HG03064 (cell line): Measurements from ENCODE around the gene PRPH.

Experiments
- ATAC-seq: cut with Tn5 transposase; IDR thresholded peaks from one replicate; pipeline ENCODE4 v1.9.1; 2021; ENCODE audit warnings: low read depth; ENCODE audit not compliant: unreplicated experiment

PRPH gene

DNA sequence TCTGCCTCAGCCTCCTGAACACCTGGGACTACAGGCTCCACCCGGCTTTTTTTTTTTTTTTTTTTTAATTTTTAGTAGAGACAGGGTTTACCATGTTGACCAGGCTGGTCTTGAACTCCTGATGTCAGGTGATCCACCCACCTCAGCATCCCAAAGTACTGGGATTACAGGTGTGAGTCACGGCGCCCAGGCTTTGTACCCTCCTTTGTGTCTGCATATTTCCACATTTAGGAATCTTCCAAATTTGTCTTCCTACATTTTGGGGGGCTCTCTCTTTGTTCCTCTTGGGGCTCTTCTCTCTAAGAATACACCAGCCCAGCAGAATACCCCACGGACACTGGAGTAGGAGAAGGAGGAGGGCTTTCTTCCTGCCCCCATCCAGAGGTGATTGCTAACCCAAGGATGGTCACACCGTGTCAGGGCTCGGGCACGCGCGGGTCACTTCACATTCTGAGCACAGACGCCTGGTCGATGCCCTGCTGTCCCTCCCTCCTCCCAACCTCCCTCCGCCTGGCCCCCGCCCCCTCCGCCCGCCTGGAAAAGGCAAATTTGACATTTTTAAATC lies 49.6 kb downstream of the PRPH start:
- no peak for ATAC-seq

DNA sequence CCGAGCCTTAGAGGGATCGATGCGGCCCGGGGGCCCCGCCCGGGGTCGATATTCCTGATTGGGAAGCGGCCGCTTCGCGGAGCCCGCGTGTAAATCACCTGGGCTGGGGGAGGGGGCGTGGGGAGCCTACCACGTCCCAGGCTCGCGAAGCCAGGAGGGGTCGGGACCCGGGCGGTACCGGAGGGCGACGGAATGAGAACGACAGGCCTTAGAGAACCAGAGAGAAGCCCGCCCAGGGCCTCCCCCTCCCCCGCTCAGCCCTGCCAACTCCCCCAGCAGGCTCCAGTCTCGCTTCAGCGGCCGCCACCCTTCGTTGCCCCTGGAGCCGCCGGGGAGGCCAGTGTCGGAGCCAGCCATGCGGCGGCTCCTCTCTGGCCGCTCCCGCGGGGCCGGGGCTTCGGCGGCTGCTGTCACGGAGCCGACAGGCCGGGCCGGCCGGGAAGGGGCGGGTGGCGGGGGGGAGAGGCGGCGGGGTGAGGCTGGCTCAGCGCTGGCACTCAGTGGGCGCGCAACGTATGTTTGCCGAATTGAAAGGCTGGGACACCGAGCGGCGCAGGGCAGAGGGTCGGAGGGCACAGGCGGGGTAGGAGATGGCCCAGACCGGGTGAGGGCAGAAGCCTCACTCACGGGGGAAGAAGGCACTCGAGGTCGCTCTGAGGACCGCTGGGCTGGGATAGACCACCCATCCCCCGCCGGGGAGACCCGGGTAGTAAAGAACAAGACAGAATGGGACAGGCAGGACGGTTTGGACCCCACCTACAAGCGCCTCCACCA lies 50.3 kb downstream of the PRPH start:
- ATAC-seq: no peak

- ATAC-seq: no peak
These were observed 51.1 kb downstream of the PRPH start for GRCh38 chr12:49345825-49346658.

- no peak for ATAC-seq
These were observed 51.8 kb downstream of the PRPH start, which contains the start of gene DNAJC22 for GRCh38 chr12:49346659-49347310. Gene DNAJC22 (plus strand): TSS chr12:49346888. CDS start chr12:49348873, 1,985 bp downstream.

DNA sequence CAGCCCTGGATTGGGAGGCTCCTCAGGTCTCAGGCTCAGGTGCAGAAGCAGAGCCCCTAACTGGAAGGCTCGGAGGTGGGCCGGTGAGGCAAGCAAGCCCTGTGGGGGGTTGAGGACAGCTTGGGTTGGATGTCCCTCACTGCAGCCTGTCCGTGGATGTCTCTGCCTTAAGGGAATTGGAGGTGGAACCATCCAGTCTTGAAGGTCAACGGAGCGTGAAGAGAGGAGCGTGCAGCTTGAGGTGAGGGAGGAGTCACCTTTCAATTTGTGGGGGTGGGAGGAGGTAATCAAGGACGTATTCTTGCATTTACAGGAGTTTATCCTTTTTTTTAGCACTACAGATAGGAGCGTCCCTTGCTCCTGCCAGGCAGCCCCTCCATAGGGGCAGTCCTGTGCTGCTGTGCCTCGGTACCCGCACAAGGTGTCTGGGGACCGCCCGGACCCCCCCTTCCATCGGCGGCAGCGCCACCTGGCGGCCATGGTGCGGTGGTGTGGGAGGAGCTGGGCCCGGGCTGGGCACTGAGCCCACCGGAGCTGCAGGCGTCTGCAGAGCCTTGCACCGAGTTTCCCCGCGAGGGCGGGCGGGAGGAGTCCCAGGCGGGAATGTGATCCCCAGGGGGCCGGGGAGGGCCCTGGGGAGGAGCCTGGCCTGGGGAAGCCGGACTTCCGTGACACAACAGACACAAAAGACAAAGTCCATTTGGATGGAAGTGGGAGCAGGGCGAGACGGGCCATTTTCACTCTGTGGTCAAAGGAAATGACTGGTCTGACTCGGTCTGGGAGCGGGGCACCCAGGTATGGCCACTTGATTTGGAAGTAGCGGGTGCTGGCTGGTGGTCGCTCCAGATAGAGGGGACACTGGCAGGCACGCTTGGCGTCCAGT lies 52.6 kb downstream of the PRPH start:
- ATAC-seq: no peak
